Mucosa of rectum (tissue), 2 donors: ENCODE measurements around the gene DNAJC24.

Experiments used
- H3K27ac ChIP-seq, 2 donors: one replicate each; pipeline ENCODE4 v1.7.0; 2013; ENCODE audit warnings: inconsistent platforms in 2 of 2, low read depth in 2 of 2, low read length in 2 of 2
- H3K27me3 ChIP-seq, 2 donors: one replicate each; pipeline ENCODE4 v1.7.0; 2013; ENCODE audit warnings: low read length in 2 of 2; ENCODE audit not compliant: control insufficient read depth in 2 of 2, insufficient read depth in 2 of 2
- H3K36me3 ChIP-seq, 2 donors: one replicate each; pipeline ENCODE4 v1.7.0; 2013; ENCODE audit warnings: low read length in 2 of 2; ENCODE audit not compliant: control insufficient read depth in 2 of 2, insufficient read depth in 2 of 2
- H3K4me1 ChIP-seq, 2 donors: one replicate each; pipeline ENCODE4 v1.7.0; 2013; ENCODE audit warnings: low read length in 2 of 2, mild to moderate bottlenecking in 1 of 2; ENCODE audit not compliant: control insufficient read depth in 2 of 2, insufficient read depth in 2 of 2
- H3K4me3 ChIP-seq, 2 donors: one replicate each; pipeline ENCODE4 v1.7.0; 2013; ENCODE audit warnings: low read length in 2 of 2
- H3K9ac ChIP-seq, 2 donors: one replicate each; pipeline ENCODE4 v1.7.0; 2013; ENCODE audit warnings: low read length in 2 of 2, low read depth in 1 of 2, mild to moderate bottlenecking in 1 of 2
- H3K9me3 ChIP-seq, 2 donors: one replicate each; pipeline ENCODE4 v1.7.0; 2013; ENCODE audit warnings: low read length in 2 of 2; ENCODE audit not compliant: control insufficient read depth in 2 of 2
- donor health status: healthy.
- donor health status: Normal muscosa, but diverticular disease.

The DNAJC24 gene

GRCh38 chr11:31477528-31478222 is 108.0 kb downstream of the DNAJC24 start:
- Histone ChIP-seq H3K4me3 (no peak overlapping the region), H3K9me3 (no peaks in the 10 kb centered on the region), H3K4me1 (no peaks in the 10 kb centered on the region), H3K27ac (no peak overlapping the region), H3K36me3 (no peaks in the 10 kb centered on the region), H3K9ac (no peak overlapping the region), H3K27me3 (no peaks in the 10 kb centered on the region)

- Histone ChIP-seq H3K4me3 (no peak overlapping the region), H3K9ac (no peak overlapping the region), H3K27ac (no peak overlapping the region), H3K4me1 (no peaks in the 10 kb centered on the region), H3K27me3 (no peaks in the 10 kb centered on the region), H3K36me3 (no peaks in the 10 kb centered on the region), H3K9me3 (no peaks in the 10 kb centered on the region)
Measured at GRCh38 chr11:31478223-31478590, 108.5 kb downstream of the DNAJC24 start.

- no peaks in the 10 kb centered on the region for H3K9me3 ChIP-seq
- no peak overlapping the region for H3K4me3 ChIP-seq
- no peaks in the 10 kb centered on the region for H3K36me3 ChIP-seq
- no peaks in the 10 kb centered on the region for H3K27me3 ChIP-seq
- H3K4me1 ChIP-seq = no peaks in the 10 kb centered on the region
- H3K9ac ChIP-seq = no peak overlapping the region
- no peak overlapping the region for H3K27ac ChIP-seq
Measured at GRCh38 chr11:31479066-31479465, 109.4 kb downstream of the DNAJC24 start.

GRCh38 chr11:31480930-31481329 is 111.3 kb downstream of the DNAJC24 start:
- no peak overlapping the region for H3K27ac ChIP-seq
- no peak overlapping the region for H3K9ac ChIP-seq
- H3K27me3 ChIP-seq = no peaks in the 10 kb centered on the region
- no peak overlapping the region for H3K4me3 ChIP-seq
- H3K36me3 ChIP-seq = no peaks in the 10 kb centered on the region
- H3K4me1 ChIP-seq = no peaks in the 10 kb centered on the region
- no peaks in the 10 kb centered on the region for H3K9me3 ChIP-seq
